NOMO-1 (cell line): ENCODE data around the gene SMIM5.
"Not testable (repeated sequence)": the region's sequence is repeated elsewhere in the genome, so short reads cannot be mapped to it uniquely, and the experiment has no call there.

ENCODE experiments used
- DNase-seq, 2 experiments: peaks; one replicate each; lab custom pipeline; 2025; ENCODE audit not compliant: unreplicated experiment in 2 of 2; lab: John Stamatoyannopoulos, UW

The SMIM5 gene, protein sequence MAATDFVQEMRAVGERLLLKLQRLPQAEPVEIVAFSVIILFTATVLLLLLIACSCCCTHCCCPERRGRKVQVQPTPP

DNA sequence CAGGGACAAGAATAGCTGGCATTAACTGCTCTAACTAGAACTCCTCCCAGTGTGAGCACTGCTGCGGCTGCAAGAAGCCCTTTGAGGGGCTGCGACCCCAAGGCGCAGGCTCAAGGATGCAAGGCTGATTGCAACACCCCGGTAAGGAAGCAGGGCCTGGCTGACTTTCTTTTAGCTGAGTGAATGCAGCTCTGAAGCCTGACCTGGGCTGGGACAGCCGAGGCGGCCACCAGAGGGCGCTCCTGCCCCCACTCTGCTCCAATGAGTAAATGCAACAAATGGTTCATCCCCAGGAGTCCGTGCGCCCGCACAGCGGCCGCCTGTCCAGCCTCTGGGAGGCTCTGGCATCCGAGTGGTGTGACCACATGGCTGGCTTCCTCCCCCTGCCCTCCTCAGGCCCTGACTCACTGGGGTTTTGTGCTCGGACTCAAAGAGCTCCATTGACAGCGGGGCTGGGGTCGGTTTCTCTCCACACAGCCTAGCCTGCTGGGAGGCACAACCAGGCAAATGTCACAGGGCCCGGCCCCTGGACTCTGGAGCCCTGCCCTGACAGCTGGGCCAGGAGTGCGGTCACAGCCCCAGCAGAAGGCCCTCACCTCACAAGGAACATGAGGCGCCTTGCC is at the start of gene SMIM5:
Gene SMIM5 (plus strand): TSS at position 572 of the 623 bp plus-strand sequence. CDS start 6,768 bp downstream, outside the sequence.
- DNase-seq: peak; percentile 56 to 63

DNA sequence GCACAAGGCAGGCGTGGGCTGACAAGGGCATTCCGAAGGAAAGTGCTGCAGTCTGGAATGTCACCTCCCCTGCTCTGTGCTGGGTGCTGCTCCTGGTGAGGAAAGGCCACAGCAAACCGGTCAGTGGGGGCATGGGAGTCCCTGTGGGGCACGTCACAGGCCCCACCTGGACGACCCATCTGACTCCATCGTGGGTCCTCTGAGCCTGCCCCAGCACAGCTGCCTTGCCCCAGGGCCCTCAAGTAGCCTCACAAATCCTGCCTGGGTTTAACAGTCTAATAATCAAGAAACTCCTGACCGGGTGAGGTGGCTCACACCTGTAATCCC is 48.4 kb upstream of the SMIM5 start:
- no peak for DNase-seq

DNA sequence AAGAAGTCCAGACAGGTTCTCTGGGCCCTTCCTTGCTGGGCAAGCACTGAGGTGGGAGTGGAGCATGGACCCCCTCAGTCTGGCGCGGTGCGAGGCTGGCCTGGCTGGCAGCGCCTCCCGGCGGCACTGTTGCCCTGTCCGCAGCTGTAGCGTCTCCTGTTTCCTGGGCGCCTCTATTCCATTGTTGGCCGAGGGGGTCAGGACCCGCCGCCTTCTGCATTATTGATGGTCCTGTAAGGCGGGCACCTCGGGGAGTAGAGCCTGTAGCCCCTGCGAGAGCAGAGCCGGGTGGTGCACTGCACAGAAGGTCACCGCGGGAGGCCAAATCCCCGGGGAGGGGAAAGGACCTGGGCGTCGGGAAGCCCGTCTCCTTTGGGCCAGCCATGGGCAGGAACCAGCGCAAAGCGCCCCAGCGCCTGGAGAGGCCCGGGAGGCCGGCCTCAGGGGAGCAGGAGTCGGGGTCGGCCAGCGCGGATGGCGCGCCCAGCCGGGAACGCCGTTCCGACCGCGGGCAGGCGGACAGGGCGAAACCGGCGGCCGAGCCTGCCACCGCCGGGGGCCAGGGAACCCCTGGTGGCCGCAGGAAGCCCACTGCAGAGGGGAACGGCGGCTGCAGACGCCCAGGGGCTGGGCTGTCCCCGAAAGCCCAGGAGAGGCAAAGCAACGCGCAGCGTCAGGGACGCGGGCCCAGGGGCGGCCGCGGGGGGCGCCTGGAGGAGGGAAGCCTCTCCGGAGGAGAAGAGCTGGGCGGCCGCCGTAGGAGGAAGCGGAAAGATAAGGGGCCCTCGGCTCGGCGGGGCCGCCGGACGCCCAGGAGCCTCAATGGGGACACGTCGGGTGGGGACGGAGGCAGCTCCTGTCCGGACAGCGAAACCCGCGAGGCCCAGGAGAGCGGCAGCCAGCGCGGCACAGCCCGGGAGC is 45.3 kb upstream of the SMIM5 start, which contains the start of gene MYO15B:
Gene MYO15B (plus strand): TSS at position 126 of the 921 bp plus-strand sequence. CDS start 258 bp downstream, at position 384.
- peak; percentile 80 to 84 for DNase-seq

DNA sequence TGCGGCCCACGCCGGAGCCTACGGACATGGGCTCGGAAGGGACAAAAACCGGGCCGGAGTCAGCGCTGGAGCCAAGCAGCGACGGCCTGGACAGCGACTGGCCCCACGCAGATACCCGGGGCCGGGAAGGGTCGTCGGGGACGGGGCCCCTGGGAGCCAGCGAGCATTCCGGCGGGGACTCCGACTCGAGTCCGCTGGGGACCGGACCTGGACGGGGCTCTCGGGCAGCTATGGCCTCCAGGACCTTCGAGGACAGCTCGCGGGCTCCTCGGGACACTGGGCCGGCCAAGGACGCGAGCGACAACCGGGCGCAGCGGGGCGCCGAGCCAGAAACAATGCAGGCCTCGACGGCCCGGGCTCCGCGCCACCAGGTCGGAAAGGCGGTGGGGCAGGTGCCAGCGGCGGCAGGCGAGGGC is 44.6 kb upstream of the SMIM5 start:
- DNase-seq: no peak

DNA sequence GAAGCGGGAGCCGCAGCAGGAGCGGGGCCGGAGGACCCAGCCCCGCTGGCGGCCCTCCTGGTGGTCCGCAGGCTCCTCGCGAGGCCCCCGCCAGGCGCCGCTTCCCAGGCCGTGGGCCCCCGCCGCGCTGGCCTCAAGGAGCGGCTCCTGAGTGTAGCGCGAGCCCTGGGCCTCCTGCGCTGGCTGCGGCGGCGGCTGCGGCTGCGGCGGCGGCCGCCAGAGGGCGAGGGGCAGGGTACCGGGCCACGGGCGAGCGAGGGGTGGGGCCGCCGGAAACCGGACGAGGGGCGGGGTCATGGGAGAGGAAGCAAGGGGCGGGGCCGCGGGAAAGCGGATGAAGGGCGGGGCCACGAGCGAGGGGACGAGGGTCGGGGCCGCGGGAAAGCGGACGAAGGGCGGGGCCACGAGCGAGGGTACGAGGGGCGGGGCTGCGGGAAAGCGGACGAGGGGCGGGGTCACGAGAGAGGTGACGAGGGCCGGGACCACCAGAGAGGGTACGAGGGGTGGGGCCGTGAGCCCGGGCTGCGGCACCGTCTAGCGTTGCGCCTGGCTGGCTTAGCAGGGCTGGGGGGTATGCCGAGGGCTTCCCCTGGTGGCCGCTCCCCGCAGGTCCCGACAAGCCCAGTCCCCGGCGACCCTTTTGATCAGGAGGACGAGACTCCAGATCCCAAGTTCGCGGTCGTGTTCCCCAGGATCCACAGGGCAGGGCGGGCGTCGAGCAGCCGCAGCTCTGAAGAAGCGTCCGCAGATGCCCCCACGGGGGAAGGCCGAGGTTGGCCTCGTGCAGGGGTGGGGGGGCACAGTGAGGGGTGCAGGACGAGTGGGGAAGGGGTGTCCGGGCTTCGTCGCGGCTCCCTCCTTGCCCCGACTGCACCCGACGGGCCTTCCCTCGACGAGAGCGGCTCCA is 44.0 kb upstream of the SMIM5 start:
- peak; percentile 86 to 90 for DNase-seq

DNA sequence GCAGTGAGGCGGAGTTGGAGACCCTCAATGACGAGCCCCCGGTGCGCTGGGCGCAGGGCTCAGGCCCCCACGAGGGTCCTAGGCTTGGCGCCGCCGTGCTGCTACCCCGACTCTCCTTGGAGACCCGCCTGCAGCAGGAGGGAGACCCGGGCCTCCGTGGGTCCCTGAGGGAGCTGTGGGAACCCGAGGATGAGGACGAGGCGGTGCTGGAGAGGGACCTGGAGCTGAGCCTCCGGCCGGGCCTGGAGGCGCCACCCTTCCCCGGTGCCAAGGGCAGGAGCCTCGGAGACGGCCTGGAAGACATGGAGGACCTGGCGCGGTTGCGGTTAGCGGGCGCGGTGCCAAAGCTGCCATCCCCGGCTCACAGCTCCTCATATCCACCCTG is 43.3 kb upstream of the SMIM5 start:
- DNase-seq: no peak

DNA sequence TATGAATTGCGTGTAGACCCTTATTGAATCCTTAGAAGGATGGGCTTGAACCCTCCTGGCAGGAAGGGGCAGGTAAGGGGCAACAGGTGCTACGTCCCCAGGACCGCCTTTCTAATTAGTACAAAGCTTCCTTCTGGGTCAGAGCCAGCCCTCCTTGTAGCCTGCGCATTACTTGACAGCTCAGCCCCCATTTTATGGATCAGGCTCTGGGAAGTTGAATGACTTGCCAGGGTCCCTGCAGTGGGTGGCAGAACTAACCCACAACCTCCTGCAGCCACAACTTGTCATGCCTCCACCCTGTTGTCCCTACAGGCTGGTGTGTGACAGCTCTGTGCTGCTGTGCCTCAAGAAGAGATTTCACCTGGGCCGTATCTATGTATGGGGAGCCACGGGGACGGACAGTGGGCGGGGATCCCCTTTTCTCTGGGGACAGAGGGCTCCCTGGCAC is 42.9 kb upstream of the SMIM5 start:
- no peak for DNase-seq

DNA sequence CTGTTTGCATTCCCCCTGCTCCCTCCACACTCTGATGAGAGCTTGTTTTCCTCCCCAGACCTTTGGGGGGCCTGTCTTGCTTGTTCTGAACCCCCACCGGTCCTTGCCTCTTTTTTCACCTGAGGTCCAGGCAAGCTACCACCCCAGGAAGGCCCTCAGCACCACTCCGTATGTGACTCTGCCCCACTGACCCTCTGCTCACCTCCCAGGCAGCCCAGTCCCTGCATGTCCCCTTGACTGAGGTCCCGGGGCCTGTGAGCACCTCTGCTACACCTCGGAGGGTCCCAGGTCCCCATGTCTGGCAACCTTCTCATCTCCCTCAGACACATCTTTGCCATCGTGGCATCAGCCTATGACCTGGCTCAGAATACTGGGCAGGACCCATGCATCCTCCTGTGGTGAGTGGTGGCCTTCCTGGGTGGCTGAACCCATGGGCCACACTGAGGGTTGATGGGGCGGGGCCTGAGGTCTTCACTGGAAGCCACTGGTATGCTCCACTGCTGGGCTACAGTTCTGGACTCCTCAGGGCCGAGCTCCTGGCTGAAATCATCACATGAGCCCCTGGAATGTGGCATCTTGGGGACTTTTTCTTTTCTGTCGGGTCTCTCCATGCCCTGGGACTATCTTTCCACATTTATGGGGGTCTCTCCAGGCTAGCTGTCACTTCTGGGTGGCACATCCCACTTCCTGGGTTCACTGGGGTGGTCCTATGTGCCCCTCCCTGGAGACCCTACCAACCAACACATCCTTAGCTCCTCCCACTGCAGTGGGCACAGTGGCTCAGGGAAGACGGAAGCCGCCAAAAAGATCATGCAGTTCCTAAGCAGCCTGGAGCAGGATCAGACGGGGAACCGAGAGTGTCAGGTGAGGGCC is 42.1 kb upstream of the SMIM5 start:
- DNase-seq: no peak

DNA sequence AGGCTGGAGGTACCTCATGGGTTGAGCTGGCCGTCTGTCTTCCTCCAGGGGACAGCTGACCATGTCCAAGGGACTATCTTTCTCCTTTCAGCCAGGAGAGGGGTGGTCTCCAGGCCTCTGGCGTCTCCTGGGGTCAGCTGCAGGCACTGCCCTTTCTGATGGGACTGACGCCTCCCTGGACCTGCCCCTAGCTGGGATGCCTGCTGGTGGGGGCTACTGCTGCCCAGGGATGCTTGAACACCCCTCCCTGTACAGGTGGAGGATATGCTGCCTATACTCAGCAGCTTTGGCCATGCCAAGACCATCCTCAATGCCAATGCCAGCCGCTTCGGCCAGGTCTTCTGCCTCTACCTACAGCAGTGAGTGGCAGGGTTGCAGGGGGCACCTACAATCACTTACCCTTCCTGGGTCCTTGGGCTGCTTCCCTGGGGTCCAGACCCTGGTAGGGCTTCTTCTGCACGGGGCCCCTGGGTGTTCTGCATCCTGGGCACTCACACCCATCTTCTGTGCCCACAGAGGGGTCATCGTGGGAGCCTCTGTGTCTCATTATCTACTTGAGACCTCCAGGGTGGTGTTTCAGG is 41.4 kb upstream of the SMIM5 start:
- no peak for DNase-seq

DNA sequence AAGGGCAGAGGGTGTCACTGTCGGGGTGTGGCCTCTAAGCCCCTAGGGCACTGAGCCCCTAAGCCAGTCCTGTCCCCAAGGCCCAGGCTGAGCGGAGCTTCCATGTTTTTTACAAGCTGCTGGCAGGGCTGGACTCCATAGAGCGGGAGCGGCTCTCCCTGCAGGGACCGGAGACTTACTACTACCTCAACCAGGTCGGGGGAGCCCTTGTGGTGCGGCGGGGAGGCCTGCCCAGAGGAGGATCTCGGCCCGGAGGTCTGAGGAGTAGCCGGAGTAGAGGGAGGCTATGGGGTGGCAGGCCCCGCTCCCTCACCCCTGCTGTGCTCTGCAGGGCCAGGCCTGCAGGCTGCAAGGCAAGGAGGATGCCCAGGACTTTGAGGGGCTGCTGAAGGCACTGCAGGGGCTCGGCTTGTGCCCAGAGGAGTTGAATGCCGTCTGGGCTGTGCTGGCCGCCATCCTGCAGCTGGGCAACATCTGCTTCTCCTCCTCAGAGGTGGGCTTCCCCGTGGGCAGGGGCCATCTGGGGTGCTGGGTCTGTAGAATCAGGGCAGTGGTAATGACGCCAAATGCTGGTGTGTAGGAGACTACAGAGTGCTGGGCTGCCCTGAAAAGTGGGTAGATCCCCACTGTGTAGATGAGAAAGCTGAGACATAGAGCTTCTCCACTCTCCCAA is 40.8 kb upstream of the SMIM5 start:
- no peak for DNase-seq

DNA sequence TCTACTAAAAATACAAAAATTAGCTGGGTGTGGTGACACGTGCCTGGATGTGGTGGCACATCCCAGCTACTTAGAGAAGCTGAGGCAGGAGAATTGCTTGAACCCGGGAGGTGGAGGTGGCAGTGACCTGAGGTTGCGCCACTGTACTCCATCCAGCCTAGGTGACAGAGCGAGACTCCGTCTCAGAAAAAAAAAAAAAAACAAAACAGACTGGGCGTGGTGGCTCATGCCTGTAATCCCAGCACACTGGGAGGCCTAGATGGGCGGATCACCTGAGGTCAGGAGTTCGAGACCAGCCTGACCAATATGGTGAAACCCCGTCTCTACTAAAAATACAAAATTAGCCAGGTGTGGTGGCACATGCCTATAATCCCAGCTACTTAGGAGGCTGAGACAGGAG is 39.8 kb upstream of the SMIM5 start:
- DNase-seq: not testable (repeated sequence)

DNA sequence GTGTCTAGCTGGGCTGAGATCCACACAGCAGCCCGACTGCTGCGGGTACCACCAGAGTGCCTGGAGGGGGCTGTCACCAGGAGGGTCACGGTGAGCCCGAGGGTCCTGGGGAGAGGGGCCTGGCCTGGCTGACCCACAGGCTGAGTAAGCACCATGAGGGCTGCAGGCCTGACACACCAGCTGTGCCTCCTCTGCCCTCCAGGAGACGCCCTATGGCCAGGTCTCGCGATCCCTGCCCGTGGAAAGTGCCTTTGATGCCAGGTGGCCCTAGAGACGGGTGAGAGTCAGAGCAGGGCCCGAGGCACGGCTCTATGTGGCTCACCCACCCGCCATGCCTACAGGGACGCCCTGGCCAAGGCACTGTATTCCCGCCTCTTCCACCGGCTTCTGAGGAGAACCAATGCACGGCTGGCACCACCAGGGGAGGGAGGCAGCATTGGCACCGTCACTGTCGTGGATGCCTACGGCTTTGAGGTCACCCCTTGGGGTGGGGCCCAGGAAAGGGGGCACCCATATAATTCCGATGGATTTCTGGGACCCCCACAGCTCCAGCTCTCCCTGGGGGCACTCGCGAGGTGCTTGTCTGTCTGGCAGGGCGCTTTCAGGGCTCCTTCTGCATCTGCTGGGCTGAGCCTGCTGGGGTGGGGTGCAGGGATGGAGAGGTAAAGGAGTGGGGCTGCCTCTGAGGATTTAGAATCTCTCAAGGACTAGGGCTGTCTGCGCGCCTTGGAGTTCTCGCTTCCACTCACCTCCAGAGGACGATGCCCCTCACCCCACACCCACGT is 38.5 kb upstream of the SMIM5 start:
- no peak for DNase-seq

DNA sequence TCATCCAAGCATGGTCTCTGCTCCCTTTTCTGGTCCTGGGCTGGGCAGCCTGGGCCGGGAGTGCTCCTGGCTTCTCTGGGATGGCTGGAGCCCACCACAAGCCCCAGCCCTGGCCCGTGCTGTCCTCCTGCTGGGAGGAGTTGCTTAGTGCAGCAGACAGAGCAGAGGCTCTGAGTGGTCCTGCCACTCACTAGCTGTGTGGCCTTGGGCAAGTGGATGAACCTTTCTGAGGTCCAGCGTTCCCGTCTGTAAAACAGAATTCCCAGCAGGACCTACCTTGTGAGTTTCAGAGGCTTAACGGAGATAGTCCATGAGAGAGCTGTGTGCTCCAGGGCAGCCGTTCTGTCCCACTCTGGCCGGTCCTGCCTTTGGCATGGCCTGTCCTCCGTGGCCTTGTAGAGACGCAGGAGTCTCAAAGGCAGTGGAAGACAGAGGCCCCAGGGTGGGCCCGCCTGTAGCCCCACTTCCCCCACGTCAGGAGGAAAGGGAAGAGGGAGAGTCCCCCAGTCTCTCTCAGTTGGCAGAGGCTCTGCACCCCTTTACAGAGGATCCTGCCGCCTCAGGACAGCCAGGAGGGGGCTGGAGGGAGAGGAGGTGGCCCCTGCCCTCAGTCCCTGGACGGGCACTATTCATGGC is 37.8 kb upstream of the SMIM5 start:
- DNase-seq: no peak

DNA sequence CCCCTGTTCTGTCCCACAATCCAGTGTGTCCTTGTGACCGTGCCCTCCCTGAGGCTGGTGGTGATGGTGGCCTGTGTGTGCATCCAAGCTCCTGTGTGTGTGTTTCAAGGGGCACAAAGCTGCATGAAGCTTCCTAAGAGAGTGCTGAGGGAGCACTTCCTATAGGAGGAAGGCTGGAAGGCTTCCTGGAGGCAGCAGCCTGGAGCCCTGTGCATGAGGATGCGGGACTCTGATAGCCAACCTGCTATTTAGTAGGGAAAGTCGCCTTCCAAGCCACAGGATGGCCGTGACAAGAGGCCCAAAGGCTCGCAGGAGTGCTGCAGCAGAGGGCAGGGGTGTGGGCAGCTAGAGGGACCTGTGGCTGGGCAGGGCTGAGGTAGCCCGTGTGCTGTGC is 37.3 kb upstream of the SMIM5 start:
- no peak for DNase-seq

DNA sequence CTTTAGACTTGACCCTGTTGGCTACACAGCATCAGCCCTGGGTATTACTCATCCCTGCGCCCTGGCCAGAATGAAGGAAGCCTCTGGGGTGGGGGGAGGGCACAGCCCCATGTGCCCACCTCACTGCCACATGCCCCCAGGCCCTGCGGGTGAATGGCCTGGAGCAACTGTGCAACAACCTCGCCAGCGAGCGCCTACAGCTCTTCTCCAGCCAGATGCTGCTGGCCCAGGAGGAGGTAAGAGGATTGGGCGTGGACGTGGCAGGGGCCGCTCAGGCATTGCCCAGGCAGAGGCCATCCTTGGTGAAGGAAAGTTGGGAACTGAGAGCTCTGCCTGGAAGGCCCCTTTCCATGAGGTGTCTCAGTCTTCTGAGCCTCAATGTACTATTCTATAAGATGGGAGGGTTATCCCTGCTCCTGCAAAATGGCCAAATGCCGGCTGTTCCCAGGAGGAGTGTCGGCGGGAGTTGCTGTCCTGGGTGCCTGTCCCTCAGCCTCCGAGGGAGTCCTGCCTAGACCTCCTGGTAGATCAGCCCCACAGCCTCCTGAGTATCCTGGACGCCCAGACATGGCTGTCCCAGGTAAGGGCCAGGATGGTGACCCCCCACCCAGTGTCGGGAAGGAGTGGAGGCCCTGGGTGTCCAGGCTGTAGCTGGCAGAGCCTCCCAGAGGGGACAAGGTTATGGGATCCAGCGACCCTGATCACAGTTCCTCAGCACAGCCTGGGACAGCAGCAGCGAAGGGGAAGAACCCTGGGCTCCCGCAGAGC is 36.7 kb upstream of the SMIM5 start:
- DNase-seq: no peak

DNA sequence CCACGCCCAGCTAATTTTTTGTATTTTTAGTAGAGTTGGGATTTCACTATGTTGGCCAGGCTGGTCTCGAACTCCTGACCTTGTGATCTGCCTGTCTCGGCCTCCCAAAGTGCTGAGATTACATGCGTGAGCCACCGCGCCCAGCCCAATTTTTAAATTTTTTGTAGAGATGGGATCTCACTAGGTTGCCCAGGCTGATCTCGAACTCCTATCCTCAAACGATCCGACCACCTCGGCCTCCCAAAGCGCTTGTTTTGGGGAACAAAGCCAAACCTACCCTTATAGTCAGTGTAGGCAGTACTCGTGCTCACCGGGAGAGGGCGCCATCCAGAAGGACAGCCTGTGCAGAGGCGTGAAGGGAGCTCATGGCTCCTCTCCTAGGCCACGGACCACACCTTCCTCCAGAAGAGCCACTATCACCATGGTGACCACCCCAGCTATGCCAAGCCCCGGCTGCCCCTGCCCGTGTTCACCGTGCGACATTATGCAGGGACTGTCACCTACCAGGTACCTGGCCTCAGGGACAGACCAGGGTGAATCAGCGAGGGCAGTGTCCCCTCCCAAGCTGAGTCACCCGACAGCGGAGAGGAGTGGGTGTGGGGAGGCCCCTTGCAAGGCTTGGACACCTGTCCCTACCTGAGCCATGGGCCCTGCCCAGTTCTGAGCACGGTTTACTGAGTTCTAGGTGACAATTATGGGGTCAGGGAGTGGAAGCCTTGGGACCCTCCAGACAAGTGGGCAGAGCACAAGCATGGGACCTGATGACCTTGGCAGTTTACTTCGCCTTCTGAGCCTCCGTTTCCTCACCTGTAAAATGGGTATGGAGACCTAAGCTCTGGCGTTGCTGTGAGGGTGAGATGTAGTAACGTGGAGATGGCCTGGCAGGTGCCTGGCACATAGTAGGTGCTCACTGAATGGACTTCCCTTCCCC is 31.9 kb upstream of the SMIM5 start:
- DNase-seq: peak; percentile 23 to 39
